C4-2B (cell line): Measurements from ENCODE around the gene SPHKAP.

Experiments used
- CTCF ChIP-seq: fragments of 450-650 bp; conservative IDR thresholded peaks from 2 replicates; pipeline ENCODE4 v1.5.1; 2017; ENCODE audit warnings: mild to moderate bottlenecking
- ZFX ChIP-seq: fragments of 450-650 bp; IDR thresholded peaks from 2 replicates; pipeline ENCODE4 v1.6.1; 2017

GRCh38 chr2:228092056-228092455, 89.4 kb downstream of the SPHKAP start:
- TF ChIP-seq CTCF (no peak), ZFX (no peak)
